ENCODE data around the gene INPP5D. TPM values are rescaled to one million over a fixed set of nuclear protein-coding genes. Genes with fewer than 3 reads are reported as not detected.

Gene INPP5D
- total RNA-seq, 3 donors from 2014 or later = 8.2 to 14.4 (median 9.1) TPM

DNA sequence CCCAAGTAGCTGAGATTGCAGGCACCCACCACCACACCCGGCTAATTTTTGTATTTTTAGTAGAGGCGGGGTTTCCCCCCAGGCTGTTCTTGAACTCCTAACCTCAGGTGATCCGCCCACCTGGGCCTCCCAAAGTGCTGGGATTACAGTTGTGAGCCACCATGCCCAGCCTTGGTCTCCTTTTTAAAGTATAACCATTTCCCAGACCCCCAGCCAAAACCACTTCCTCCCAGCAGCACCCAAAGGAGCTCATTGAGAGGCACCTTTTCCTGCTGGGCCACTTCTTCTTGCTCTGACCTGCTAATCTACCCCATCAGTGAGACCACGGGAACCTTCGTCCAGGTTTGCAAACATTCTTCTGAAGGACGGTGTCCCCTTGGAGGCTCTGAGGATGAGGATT lies 69.9 kb downstream of the INPP5D start:
- H3K9me3 ChIP-seq = no peaks in the 10 kb centered on the region
- no peaks in the 10 kb centered on the region for H3K4me1 ChIP-seq (ENCODE audit: low read depth)
- intact Hi-C loops (cut with DNase I, micrococcal nuclease) = no loop called here
- no peak overlapping the region for H3K4me3 ChIP-seq
- DNase-seq (no peak), ATAC-seq (no peak)
- no peak for TF ChIP-seq CTCF (IDR thresholded peaks at IDR 0.05)
- H3K36me3 ChIP-seq (ENCODE audit: low read depth) = no peaks in the 10 kb centered on the region

DNA sequence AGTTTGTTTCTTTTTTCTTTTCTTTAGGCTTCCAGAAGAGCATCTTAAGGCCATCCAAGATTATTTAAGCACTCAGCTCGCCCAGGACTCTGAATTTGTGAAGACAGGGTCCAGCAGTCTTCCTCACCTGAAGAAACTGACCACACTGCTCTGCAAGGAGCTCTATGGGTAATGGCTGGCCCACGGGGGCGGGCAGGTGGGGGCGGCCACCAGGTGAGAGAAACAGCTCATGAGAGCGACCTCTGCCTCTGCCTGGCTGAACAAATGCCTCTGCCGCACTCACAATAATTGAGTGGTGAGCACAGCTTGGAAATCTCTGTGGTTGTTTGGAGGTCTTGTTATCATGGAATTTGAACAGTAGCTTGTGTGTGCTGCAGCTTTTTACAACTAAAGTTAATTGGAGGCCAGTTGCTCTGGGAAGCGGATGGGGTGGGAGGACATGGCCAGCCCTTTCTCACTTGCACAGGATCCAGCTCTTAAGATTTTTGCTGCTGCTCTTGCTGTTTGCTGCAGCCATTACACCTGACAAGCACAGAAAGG lies 70.4 kb downstream of the INPP5D start:
- ATAC-seq = no peak
- Histone ChIP-seq H3K9me3 (no peaks in the 10 kb centered on the region), H3K4me1 (ENCODE audit: low read depth) (no peaks in the 10 kb centered on the region), H3K36me3 (ENCODE audit: low read depth) (no peaks in the 10 kb centered on the region), H3K4me3 (no peak overlapping the region)
- intact Hi-C loops (cut with DNase I, micrococcal nuclease) = no loop called here
- no peak for DNase-seq
- no peak for TF ChIP-seq CTCF (IDR thresholded peaks at IDR 0.05)

- intact Hi-C loops (cut with DNase I, micrococcal nuclease) = no loop called here
- no peak for DNase-seq
These were observed 72.0 kb downstream of the INPP5D start for GRCh38 chr2:233131936-233132720.

GRCh38 chr2:233133239-233133638 lies 73.1 kb downstream of the INPP5D start:
- Histone ChIP-seq H3K9me3 (no peaks in the 10 kb centered on the region), H3K4me3 (no peak overlapping the region), H3K4me1 (ENCODE audit: low read depth) (no peaks in the 10 kb centered on the region), H3K36me3 (ENCODE audit: low read depth) (no peaks in the 10 kb centered on the region)
- intact Hi-C loops (cut with DNase I, micrococcal nuclease) = no loop called here
- no peak for TF ChIP-seq CTCF (IDR thresholded peaks at IDR 0.05)
- peak; percentile 50 for ATAC-seq
- DNase-seq = no peak

More at GRCh38 chr2:233131936-233132720, 72.0 kb downstream of the INPP5D start:
- no peak for ATAC-seq
- Histone ChIP-seq H3K9me3 (no peaks in the 10 kb centered on the region), H3K36me3 (ENCODE audit: low read depth) (no peaks in the 10 kb centered on the region), H3K4me1 (ENCODE audit: low read depth) (no peaks in the 10 kb centered on the region), H3K4me3 (no peak overlapping the region)
- TF ChIP-seq CTCF (IDR thresholded peaks at IDR 0.05) = no peak

- DNase-seq = no peak
- Histone ChIP-seq H3K36me3 (ENCODE audit: low read depth) (no peaks in the 10 kb centered on the region), H3K9me3 (no peaks in the 10 kb centered on the region), H3K4me3 (no peak overlapping the region), H3K4me1 (ENCODE audit: low read depth) (no peaks in the 10 kb centered on the region)
- intact Hi-C loops (cut with DNase I, micrococcal nuclease) = no loop called here
- ATAC-seq = no peak
- TF ChIP-seq CTCF (IDR thresholded peaks at IDR 0.05) = no peak
These were observed 75.3 kb downstream of the INPP5D start for GRCh38 chr2:233135421-233135820.
